ENCODE data around the gene TUBB. TPM values are rescaled to one million over a fixed set of nuclear protein-coding genes. Genes with fewer than 3 reads are reported as not detected.
A peak's percentile ranks its signal among the peaks of the same experiment; 100 is the strongest.

Gene TUBB
- total and polyA plus RNA-seq, 9 of the 15 experiments (the other 6 are each of a cell fraction or from before 2014, with no cell fraction given) = 971 to 2,870 (median 1,478) TPM

DNA sequence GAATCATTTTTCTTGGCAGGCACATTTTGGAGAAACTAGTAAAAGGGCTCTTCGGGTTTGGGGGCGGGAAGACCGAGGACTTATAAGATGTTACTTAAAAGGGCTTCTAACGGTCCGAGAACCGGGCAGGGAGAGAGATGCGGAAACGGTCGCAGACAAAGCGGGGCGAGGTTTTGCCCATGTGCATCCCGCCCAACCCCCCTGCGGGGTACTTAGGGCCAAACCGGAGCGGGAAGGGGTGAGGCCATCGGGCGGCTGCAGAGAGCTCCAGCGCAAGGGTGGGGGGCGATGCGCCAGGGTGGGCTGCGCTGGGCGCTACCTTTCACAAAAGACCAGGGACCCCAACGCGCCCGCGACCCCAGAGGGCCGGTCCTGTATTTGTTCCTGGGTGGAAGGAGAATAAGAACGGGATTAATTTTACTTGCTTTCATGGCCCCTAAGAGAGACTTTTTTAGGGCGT is 616 bp downstream of the TUBB start (continued):
- TF ChIP-seq, protein P1, sequence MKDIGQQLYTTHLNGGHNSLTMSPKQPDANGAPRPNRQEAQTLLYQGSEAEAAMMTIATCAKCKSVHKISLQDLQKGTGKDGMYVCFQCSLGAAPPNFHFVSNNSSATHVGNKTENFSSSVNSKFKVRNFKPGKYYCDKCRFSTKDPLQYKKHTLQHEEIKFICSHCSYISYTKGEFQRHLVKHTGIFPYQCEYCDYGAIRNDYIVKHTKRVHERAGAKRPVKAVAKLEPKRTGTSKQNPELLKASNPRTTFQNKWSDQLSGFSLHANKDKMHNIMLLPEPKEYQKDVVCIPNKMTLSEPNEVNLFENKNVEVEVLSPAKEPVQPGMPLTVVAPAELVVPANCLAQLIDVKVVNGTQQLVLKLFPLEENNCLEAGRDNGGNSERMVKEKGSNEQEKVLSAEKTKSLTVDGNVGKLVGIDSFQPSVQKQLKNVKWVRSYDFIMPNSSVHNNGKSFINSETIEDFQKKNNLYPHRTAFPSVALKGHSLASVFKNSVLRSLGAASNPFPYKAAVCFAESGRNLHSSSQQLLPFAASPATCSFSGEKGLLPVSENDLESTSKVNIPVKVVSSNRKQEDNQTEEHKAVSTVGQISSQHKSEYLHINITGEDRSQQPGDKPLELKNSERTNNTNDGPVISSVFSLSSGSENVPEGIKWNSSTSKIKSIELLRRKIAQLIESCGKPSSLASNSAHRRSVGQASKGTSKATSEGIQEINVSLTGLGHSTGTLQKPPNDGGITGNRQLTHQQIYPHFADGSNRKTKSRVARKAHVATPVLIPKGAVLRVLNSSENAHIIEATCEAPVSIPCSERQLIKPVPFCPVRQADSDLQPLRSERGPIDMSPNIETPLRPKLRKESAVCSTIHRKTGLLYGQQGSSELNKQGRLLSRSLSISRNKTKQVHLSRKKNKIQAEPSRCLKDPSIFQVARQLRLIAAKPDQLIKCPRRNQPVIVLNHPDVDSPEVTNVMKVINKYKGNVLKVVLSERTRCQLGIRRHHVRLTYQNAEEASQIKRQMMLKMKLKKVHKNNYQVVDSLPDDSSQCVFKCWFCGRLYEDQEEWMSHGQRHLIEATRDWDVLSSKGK (CRISPR knock-in tag; IDR thresholded peaks at IDR 0.05) = no peak
- TF ChIP-seq ZNF3 (CRISPR knock-in tag; IDR thresholded peaks at IDR 0.05) (0 out of 2 replicates have a peak, but pooled peaks have one; percentile 17), NCOA2 (IDR thresholded peaks at IDR 0.05; ENCODE audit: partially characterized antibody in 2 of 2) (no peak), MBD2 (IDR thresholded peaks at IDR 0.05; ENCODE audit: borderline replicate concordance, low read depth) (no peak), MCM5 (IDR thresholded peaks at IDR 0.05; ENCODE audit: low read depth) (no peak), SNRNP70 (optimal IDR thresholded peaks at IDR 0.05; ENCODE audit: low read depth, low read length) (peak; percentile 88), POLR2G (IDR thresholded peaks at IDR 0.05; ENCODE audit: low read depth, low read length) (peak; percentile 45; the same call in 1 of the 2 replicates), RB1 (IDR thresholded peaks at IDR 0.05; ENCODE audit: low read depth) (0 out of 2 replicates have a peak, but pooled peaks have one; percentile 5), SMAD3 (CRISPR knock-in tag; conservative IDR thresholded peaks at IDR 0.05) (peak; percentile 65; the same call in 1 of the 2 replicates), NCOR1 (IDR thresholded peaks at IDR 0.05) (0 out of 2 replicates have a peak, but pooled peaks have one; percentile 2), ILF3 (IDR thresholded peaks at IDR 0.05; ENCODE audit: borderline replicate concordance) (peak; percentile 87; the same call in 1 of the 2 replicates), MECOM (CRISPR knock-in tag; IDR thresholded peaks at IDR 0.05) (no peak)
- TF ChIP-seq, protein P2, sequence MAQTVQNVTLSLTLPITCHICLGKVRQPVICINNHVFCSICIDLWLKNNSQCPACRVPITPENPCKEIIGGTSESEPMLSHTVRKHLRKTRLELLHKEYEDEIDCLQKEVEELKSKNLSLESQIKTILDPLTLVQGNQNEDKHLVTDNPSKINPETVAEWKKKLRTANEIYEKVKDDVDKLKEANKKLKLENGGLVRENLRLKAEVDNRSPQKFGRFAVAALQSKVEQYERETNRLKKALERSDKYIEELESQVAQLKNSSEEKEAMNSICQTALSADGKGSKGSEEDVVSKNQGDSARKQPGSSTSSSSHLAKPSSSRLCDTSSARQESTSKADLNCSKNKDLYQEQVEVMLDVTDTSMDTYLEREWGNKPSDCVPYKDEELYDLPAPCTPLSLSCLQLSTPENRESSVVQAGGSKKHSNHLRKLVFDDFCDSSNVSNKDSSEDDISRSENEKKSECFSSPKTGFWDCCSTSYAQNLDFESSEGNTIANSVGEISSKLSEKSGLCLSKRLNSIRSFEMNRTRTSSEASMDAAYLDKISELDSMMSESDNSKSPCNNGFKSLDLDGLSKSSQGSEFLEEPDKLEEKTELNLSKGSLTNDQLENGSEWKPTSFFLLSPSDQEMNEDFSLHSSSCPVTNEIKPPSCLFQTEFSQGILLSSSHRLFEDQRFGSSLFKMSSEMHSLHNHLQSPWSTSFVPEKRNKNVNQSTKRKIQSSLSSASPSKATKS (CRISPR knock-in tag; IDR thresholded peaks at IDR 0.05) = no peak
- TF ChIP-seq, protein P3, sequence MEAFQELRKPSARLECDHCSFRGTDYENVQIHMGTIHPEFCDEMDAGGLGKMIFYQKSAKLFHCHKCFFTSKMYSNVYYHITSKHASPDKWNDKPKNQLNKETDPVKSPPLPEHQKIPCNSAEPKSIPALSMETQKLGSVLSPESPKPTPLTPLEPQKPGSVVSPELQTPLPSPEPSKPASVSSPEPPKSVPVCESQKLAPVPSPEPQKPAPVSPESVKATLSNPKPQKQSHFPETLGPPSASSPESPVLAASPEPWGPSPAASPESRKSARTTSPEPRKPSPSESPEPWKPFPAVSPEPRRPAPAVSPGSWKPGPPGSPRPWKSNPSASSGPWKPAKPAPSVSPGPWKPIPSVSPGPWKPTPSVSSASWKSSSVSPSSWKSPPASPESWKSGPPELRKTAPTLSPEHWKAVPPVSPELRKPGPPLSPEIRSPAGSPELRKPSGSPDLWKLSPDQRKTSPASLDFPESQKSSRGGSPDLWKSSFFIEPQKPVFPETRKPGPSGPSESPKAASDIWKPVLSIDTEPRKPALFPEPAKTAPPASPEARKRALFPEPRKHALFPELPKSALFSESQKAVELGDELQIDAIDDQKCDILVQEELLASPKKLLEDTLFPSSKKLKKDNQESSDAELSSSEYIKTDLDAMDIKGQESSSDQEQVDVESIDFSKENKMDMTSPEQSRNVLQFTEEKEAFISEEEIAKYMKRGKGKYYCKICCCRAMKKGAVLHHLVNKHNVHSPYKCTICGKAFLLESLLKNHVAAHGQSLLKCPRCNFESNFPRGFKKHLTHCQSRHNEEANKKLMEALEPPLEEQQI (IDR thresholded peaks at IDR 0.05) = no peak
- TF ChIP-seq, protein P4, sequence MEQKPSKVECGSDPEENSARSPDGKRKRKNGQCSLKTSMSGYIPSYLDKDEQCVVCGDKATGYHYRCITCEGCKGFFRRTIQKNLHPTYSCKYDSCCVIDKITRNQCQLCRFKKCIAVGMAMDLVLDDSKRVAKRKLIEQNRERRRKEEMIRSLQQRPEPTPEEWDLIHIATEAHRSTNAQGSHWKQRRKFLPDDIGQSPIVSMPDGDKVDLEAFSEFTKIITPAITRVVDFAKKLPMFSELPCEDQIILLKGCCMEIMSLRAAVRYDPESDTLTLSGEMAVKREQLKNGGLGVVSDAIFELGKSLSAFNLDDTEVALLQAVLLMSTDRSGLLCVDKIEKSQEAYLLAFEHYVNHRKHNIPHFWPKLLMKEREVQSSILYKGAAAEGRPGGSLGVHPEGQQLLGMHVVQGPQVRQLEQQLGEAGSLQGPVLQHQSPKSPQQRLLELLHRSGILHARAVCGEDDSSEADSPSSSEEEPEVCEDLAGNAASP (IDR thresholded peaks at IDR 0.05) = no peak
- TF ChIP-seq, protein P5, sequence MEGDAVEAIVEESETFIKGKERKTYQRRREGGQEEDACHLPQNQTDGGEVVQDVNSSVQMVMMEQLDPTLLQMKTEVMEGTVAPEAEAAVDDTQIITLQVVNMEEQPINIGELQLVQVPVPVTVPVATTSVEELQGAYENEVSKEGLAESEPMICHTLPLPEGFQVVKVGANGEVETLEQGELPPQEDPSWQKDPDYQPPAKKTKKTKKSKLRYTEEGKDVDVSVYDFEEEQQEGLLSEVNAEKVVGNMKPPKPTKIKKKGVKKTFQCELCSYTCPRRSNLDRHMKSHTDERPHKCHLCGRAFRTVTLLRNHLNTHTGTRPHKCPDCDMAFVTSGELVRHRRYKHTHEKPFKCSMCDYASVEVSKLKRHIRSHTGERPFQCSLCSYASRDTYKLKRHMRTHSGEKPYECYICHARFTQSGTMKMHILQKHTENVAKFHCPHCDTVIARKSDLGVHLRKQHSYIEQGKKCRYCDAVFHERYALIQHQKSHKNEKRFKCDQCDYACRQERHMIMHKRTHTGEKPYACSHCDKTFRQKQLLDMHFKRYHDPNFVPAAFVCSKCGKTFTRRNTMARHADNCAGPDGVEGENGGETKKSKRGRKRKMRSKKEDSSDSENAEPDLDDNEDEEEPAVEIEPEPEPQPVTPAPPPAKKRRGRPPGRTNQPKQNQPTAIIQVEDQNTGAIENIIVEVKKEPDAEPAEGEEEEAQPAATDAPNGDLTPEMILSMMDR (IDR thresholded peaks at IDR 0.05 in 2 of 3, conservative IDR thresholded peaks at IDR 0.05 in 1 of 3; ENCODE audit: insufficient read depth in 2 of 3, low read depth in 1 of 3, low read length in 3 of 3) = no peak; a peak in 1 of 6 replicates

Measured in K562 (cell line).